Osteoblast (primary cell): ENCODE measurements around the gene DCAF17. TPM values are rescaled to one million over a fixed set of nuclear protein-coding genes. Genes with fewer than 3 reads are reported as not detected.
A peak's percentile ranks its signal among the peaks of the same experiment; 100 is the strongest.
"Not testable (repeated sequence)": the region's sequence is repeated elsewhere in the genome, so short reads cannot be mapped to it uniquely, and the experiment has no call there.

Experiments used
- DNase-seq: peaks from one replicate; pipeline ENCODE4 v3.0.0; 2011; ENCODE audit warnings: low spot score, mixed read lengths; ENCODE audit not compliant: insufficient read length; ENCODE audit errors: missing footprints
- H2AFZ ChIP-seq: 2 replicates; pipeline ENCODE4 v1.6.0; 2011; ENCODE audit warnings: mild to moderate bottlenecking, low read length
- H3K27ac ChIP-seq: 2 replicates; pipeline ENCODE4 v1.5.1; 2011; ENCODE audit warnings: mild to moderate bottlenecking, low read depth, low read length, moderate library complexity
- H3K27me3 ChIP-seq: 2 replicates; pipeline ENCODE4 v1.6.0; 2012; ENCODE audit warnings: mild to moderate bottlenecking, control low read depth, inconsistent platforms, low read length, moderate library complexity; ENCODE audit not compliant: insufficient read depth
- H3K36me3 ChIP-seq: 2 replicates; pipeline ENCODE4 v1.5.1; 2011; ENCODE audit warnings: mild to moderate bottlenecking, low read length, control low read depth, moderate library complexity; ENCODE audit not compliant: insufficient read depth
- H3K4me1 ChIP-seq: 2 replicates; pipeline ENCODE4 v1.5.1; 2011; ENCODE audit warnings: mild to moderate bottlenecking, low read length, control low read depth, moderate library complexity; ENCODE audit not compliant: insufficient read depth
- H3K4me2 ChIP-seq: 2 replicates; pipeline ENCODE4 v1.6.0; 2011; ENCODE audit warnings: mild to moderate bottlenecking, low read length; ENCODE audit not compliant: insufficient read depth
- H3K4me3 ChIP-seq: fragments of 200-600 bp; sonication (generic); 3 replicates; pipeline ENCODE4 v1.5.1; 2012; ENCODE audit warnings: mild to moderate bottlenecking, low read length, inconsistent platforms; ENCODE audit not compliant: insufficient read depth
- H3K79me2 ChIP-seq: 2 replicates; pipeline ENCODE4 v1.6.0; 2012; ENCODE audit warnings: mild to moderate bottlenecking, low read length, control low read depth, inconsistent platforms; ENCODE audit not compliant: insufficient read depth
- H3K9me3 ChIP-seq: 2 replicates; pipeline ENCODE4 v1.5.1; 2011; ENCODE audit warnings: low read depth, low read length, control low read depth
- H4K20me1 ChIP-seq: 2 replicates; pipeline ENCODE4 v1.6.0; 2012; ENCODE audit warnings: mild to moderate bottlenecking, low read length, control low read depth; ENCODE audit not compliant: insufficient read depth
- CTCF ChIP-seq: IDR thresholded peaks from 2 replicates; pipeline ENCODE4 v1.5.1; 2011; ENCODE audit warnings: mild to moderate bottlenecking, low read depth, low read length, moderate library complexity; ENCODE audit errors: extremely low read depth
- total RNA-seq: library from RNA; depleted of rRNA; stranded (reverse); fragments of >200 nt; gene quantifications from 2 replicates; pipeline ENCODE4 v1.2.3, GENCODE V29; 2012

Gene DCAF17
- total RNA-seq, 1 donor: 32.6 TPM

GRCh38 chr2:171492664-171493063 lies 58.6 kb downstream of the DCAF17 start:
- Histone ChIP-seq H3K4me1 (no peaks in the 10 kb centered on the region), H3K9me3 (no peaks in the 10 kb centered on the region), H4K20me1 (no peaks in the 10 kb centered on the region), H3K36me3 (no peaks in the 10 kb centered on the region), H3K4me2 (no peak overlapping the region), H3K4me3 (no peak overlapping the region), H3K27me3 (no peaks in the 10 kb centered on the region), H2AFZ (peak overlapping the region; percentile 39), H3K79me2 (no peaks in the 10 kb centered on the region), H3K27ac (no peak overlapping the region)
- DNase-seq: no peak
- TF ChIP-seq CTCF: no peak

GRCh38 chr2:171497664-171498063 lies 63.6 kb downstream of the DCAF17 start:
- H3K27ac ChIP-seq, H3K4me1 ChIP-seq, H3K4me3 ChIP-seq, H3K36me3 ChIP-seq, DNase-seq, H4K20me1 ChIP-seq, H2AFZ ChIP-seq, H3K27me3 ChIP-seq, H3K4me2 ChIP-seq, H3K9me3 ChIP-seq, H3K79me2 ChIP-seq: not testable (repeated sequence)

DNA sequence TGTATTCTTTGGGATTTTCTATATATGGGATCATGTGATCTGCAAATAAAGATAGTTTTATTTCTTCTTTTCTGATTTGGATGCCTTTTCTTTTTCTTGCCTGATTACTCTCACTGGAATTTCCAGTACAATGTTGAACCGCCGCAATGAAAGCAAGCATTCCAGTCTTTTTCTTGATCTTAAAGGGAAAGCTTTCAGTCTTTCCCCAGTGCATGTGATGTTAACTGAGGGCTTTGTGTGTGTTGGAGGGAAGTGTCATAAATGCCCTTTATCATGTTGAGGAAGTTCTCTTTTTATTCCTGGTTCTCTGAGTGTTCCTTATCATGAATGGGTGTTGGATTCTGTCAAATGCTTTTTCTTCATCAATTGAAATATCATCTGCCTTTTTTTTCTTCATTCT lies 71.3 kb downstream of the DCAF17 start:
- no peaks in the 10 kb centered on the region for H3K36me3 ChIP-seq
- H3K27ac ChIP-seq: no peak overlapping the region
- peaks cover 5% of the 10 kb centered on the region for H3K27me3 ChIP-seq
- H4K20me1 ChIP-seq: no peaks in the 10 kb centered on the region
- no peak overlapping the region for H3K4me3 ChIP-seq
- DNase-seq: peak; percentile 30
- no peak overlapping the region for H3K4me2 ChIP-seq
- H3K79me2 ChIP-seq: no peaks in the 10 kb centered on the region
- no peak for TF ChIP-seq CTCF
- H3K9me3 ChIP-seq: no peaks in the 10 kb centered on the region
- H3K4me1 ChIP-seq: no peaks in the 10 kb centered on the region
- no peak overlapping the region for H2AFZ ChIP-seq

- H3K79me2 ChIP-seq: no peaks in the 10 kb centered on the region
- H4K20me1 ChIP-seq: no peaks in the 10 kb centered on the region
- H2AFZ ChIP-seq: peak overlapping the region; percentile 60
- peak; percentile 49 for DNase-seq
- no peak for TF ChIP-seq CTCF
- peak overlapping the region; percentile 31 for H3K4me2 ChIP-seq
- no peak overlapping the region for H3K27ac ChIP-seq
- no peak overlapping the region for H3K4me3 ChIP-seq
- no peaks in the 10 kb centered on the region for H3K9me3 ChIP-seq
- no peaks in the 10 kb centered on the region for H3K4me1 ChIP-seq
- H3K36me3 ChIP-seq: no peaks in the 10 kb centered on the region
- H3K27me3 ChIP-seq: peaks cover 5% of the 10 kb centered on the region
Measured at GRCh38 chr2:171509945-171510731, 76.1 kb downstream of the DCAF17 start.
